Measurements from ENCODE around the gene CNOT8.

GRCh38 chr5:154901913-154902312 lies 43.5 kb downstream of the CNOT8 start:
- TF ChIP-seq, protein P1, sequence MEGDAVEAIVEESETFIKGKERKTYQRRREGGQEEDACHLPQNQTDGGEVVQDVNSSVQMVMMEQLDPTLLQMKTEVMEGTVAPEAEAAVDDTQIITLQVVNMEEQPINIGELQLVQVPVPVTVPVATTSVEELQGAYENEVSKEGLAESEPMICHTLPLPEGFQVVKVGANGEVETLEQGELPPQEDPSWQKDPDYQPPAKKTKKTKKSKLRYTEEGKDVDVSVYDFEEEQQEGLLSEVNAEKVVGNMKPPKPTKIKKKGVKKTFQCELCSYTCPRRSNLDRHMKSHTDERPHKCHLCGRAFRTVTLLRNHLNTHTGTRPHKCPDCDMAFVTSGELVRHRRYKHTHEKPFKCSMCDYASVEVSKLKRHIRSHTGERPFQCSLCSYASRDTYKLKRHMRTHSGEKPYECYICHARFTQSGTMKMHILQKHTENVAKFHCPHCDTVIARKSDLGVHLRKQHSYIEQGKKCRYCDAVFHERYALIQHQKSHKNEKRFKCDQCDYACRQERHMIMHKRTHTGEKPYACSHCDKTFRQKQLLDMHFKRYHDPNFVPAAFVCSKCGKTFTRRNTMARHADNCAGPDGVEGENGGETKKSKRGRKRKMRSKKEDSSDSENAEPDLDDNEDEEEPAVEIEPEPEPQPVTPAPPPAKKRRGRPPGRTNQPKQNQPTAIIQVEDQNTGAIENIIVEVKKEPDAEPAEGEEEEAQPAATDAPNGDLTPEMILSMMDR (IDR thresholded peaks at IDR 0.05; ENCODE audit: borderline replicate concordance, extremely low read depth, low read length, poor library complexity, severe bottlenecking) = no peak
- no peak for TF ChIP-seq EZH2 (IDR thresholded peaks at IDR 0.05; ENCODE audit: borderline replicate concordance, low read depth, low read length, severe bottlenecking)

Measured in DND-41 (cell line).